Putamen (tissue), 1 donor: Measurements from ENCODE around the gene PRSS22.

Source experiments
- DNase-seq: peaks from one replicate; pipeline ENCODE4 v3.0.0-alpha.2; 2016; ENCODE audit warnings: low spot score

The PRSS22 gene

DNA sequence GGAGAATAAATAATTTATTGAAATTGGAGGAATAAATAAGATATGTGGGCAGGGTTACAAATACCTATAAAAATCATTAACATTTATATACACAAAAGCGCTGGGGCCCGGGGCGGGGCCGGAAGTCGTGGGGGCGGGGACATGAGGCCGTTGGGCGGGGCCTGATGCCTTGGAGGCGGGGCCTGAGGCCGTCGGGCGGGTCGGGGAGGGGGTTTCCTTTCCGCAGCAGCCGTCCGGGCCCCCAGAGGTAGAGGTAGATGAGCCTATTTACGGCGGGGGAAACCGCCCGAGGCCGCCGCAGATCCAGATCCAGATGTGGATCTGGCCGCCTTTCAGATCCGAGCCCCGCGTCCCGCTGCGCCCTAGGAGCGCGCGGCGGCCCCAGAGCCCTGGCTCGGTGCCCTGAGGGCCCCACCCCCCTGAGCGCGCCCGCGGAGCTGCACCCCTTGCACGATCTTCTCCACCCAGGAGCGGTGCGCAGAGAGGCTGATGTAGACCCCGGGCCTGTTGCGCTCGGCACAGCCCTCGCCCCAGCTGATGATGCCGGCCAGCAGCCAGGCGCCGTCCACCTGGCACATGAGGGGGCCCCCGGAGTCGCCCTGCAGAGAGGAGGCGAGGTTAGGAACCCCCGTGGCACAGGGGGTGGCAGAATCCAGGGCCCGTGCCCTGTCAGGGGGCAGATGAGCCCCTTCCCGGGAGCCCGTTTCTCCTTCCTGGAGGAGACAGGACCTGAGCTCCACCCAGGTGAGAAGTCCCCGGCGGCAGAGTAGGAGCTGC, 5.1 kb downstream of the PRSS22 start:
- no peak for DNase-seq

DNA sequence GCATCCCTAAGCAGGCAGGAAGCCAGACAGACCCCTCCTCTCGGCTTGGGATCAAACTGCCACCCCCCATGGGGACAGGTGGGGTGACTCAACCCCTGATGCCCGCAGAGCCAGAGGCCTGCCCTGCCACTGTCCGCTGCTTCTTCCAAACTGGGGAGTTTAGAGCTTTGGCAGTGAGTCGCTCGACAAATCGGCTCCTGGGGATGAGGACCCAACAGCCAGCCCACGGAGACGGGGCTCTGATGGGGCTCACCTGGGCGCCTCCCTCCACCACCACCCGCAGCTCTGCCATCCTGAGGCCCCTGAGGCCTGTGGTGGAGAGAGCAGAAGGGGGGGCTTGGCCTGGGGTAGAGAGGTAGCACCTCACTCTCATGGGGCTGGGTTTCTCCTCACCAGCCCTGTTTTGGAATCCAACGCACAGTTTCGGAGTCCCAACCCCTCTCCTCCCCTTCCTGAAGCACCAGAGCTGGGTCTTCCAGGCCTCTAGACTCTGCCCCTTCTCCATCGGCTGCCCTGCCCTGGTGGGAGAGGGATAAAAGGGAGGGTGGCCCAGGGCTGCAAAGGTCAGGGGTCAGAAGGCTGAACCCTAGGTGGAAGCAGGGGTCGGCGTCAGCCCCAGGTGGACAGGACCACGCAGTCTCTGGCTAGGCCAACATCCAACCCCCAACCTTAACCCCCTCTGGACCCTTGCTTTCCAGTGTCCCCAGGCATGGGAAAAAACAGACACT, 5.8 kb downstream of the PRSS22 start:
- no peak for DNase-seq

DNA sequence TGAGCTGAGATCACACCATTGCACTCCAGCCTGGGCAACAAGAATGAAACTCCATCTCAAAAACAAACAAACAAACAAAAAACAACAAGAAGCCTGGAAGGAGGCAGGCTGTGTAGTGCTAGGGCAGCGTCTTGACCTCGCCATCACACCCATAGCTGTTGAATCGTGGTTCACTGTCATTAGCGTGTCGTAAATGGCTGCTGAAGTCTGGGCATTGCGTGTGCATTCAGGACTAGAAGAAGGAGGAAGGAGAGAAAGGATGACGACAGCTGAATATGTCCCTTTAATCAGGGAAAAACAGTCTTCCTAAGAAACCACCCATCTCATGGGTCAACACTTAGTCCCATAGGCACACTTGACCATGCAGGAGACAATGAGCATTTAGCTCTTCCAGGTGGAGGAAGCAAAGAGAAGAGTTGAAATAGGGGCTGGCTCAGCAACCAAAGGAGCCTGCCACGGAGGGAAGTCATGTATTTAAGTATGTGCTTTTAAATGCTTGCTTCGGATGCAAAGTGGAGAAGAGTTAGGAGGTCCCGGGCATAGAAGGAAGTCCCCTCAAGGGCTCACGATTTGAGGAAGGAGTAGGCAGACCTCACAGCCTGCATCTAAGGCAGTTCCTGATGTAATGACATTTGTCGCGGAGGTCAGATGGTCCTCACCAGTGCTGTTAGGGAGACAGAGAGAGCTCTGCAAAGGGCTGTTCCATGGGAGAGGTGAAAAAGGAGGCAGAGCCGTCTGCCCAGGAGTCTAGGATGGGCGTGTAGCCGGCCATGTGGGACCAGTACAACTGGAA, 8.8 kb downstream of the PRSS22 start:
- DNase-seq: no peak

DNA sequence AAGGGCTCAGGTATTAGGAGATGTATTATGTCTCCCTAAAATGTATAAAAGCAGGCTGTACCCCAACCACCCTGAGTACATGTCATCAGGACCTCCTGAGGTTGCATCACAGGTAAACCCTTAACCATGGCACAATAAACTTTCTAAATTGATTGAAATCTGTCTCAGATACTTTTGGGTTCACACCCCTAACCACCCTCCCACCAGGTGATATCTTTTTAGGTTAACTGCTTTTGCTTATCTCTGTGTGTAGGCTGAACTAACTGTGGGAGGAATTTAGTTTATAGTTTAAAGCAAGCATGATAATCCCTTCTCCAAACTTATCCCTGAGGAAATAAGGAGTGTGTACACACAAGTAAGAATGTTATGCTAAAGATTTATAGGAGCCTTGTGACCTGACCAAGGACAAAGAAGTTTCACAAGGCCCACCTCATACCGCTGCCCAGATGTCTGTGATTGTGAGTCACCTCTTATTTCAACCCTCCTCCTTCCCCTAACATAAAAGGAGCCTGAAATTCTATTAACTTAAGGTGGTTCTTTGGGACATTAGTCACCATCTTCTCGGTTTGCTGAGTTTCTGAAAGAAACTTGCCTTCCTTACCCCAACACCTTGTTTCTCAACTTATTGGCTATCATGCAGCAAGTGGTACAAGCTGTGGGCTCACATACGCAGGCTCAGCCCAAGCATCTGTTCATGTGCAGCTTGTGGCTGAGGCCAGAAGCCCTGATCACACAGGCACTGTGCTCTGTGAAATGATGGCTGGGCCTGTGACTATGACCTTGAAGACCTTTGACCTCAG, 11.3 kb downstream of the PRSS22 start:
- no peak for DNase-seq

DNA sequence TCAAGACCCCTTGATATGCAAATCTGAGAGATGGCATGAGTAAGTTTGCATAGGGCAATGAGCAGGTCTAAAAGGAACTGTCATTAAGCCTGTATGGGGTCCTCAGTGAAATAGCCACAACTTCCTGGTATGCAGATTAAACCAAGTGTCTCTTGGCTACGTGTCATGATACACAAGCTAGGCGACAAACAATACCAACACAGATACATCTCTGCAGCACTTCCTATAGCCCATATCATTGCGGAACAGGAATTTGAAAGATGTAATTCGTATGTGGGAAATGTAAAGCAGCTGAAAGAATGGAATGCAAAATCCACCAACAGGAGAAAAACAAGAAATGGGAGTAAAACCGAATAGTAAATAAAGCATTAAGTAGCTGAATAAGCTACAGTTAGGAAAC, 12.9 kb downstream of the PRSS22 start:
- no peak for DNase-seq

DNA sequence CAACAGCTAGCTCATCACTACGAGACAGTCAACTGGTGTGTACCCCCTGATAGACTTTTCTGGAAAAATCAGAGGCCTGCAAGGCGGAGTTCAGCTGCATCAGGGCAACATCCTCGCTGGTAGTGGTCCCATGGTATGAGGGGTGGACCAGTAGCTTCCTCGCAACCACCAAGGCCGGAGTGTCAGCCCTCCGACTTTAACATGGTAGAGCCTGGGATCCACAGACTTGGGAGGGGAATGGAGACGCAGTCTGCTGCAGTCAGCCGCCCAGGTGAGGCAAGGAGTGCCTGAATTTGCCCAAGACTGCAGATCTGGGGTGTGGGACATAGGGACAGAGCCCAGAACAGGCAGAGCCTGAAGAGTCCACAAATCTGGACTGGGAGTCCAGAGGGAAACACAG, 14.4 kb downstream of the PRSS22 start:
- DNase-seq: no peak

DNA sequence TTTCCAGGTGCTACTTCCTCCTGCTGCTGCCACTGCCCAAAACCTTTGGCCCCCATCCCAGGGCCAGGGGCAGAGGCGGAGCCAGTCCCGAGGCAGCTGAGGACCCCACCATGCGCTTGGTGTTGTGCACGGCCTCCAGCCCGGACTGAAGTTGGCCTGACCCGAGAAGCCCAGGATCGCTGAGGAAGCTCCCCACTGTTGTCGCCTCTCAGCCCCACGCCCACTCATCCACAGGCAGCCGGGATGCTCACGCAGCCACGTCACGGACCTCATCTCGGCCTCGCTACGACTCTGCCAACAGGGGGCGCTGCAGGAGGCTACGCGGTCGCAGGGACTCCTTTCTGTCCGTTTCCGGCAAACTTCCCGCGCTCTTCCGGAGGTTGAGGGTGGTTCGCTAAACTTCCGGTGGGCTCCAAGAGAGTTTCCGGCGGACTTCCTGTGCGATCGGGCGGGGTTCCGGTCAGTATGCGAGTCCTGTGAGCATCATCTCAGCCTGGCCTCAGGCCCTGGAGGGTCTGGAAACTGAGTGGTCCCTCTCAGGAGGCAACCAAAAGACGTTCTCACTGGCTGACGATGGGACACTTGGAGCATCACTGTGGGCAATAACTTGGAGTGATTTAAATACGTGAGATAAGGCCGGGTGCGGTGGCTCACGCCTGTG, 15.5 kb downstream of the PRSS22 start:
- DNase-seq: no peak

DNA sequence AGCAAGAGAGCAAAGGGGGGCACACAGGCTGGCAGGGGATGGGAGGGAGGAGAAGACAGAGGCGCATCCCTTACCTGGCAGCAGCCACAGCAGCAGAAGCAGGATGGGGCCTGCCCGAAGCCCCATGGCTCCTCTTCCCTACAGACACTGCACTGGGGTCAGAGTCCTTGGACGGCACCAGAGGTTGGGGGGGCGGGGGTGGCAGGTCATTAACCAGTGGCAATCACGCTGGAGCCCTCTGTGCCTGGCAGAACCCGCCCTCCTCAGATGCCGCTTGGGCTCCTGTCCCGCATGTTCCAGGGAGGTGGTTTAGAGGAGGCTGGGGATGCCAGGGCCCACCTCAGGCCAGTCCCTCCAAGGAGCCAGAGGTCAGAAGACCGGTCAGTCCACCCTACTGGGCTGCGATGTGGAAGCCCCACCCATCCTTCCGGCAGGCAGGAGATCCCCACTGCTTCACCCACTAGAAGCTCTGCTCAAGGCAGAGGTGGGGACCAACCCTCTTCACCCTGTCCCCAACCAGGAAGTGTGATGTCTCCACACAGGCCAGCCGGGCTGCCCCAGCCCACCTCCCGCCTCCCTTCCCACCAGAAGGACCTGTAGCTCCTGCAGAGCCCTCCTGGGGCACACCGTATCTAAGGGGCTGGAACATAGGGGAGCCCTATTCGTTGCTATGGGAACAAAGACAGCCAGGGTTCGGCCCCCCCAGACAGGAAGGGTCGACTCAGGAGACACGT, 16.2 kb downstream of the PRSS22 start:
- DNase-seq: no peak

DNA sequence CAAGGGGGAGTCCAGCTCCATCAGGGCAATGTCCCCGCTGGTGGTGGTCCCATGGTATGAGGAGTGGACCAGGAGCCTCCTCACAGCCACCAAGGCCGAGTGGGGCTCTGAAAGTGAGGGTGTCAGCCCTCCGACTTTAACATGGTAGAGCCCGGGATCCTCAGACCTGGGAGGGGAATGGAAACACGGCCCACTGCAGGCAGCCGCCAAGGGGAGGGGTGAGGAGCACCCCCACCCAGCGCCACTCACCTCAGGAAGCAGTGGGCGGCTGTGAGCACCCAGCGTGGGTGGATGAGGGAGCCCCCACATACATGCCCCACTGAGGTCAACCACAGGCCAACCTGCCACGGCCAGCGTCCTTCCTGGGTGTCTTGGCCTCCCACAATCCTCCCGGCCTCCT, 17.1 kb downstream of the PRSS22 start:
- DNase-seq: no peak

DNA sequence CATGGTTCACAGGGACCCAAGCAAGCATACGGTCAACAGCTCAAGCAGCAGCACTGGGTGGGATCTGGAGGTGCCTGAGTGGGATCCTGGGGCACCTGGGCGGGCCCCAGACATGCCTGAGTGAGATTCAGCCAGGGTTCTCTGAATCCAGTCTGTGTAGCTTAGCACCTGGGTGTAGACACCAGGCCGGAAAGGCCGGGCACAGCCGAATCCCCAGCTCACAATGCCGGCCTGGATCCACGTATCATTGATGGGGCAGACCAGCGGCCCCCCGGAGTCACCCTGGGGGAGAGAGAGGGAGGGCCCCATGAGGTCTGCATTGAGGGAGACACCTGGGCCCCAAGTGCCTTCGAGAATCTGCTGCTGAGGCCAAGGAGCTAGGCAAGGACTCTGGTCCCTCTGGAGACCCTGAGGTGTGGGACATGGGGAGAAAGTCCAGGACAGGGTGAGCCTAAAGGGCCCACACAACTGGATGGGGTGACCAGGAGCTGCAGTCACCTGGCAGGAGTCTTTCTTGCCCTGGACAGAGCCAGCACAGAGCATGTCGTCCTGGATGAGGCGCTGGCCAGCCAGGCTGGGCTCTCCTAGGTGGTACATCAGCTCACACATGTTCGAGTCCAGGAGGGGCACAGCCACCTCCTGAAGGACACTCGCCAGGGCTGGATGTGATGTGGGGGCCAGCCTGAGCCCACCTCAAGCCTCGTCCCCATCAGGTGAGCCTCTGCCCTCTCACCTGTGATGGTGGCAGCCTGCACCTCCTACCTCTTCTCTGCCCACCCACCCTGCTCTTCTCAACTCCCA, 18.1 kb downstream of the PRSS22 start:
- DNase-seq: no peak

DNA sequence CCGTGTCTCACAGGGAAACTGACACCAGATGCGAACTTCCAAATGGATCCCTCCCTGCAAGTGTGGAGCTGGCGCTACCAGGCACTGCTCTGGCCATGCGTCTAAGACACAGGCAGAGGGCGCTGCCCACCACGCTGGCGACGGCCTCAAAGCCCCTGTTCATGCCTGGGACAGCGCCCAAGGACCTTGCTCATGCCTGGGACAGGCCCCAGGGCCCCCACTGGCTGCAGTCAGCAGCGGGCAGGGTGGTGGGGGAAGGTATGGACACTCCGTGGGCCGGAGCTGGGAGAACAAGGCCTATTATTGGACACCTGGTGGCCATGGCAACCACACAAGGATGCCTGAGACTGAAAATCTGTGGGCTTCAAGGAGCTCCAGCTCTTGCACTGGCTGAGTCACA, 19.0 kb downstream of the PRSS22 start:
- peak; percentile 58 for DNase-seq

DNA sequence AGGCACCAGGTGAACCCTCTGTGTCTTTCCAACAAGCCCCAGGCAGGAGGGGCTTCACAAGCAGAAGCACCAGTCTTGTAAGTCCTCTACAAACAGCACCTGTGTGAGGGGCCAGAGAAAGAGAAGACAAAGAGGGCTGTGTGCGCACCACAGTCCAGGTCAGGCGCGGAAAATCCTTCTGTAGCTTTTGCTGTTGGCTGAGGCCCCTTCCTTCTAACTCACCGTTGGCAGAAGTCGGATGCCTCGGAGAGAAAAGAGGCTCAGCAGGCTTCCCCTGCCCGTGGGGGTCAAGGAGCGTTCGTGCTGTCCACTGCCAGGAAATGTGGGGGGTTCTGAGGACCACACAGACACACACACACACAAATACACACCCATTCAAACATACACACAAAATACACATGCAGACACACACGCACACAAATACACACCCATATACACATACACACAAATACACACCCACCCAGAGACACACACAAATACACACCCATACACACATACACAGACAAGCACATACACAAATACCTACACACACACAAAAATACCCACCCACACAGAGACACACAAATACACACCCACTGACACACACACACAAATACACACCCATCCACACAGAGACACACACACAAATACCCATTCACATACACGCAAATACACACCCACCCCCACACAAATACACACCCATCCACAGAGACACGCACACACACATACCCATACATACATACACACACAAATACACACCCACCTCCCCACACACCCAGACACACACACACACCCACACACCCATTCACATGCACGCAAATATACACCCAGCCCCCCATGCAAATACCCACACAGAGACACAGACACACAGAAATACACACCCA, 21.1 kb downstream of the PRSS22 start:
- no peak for DNase-seq

DNA sequence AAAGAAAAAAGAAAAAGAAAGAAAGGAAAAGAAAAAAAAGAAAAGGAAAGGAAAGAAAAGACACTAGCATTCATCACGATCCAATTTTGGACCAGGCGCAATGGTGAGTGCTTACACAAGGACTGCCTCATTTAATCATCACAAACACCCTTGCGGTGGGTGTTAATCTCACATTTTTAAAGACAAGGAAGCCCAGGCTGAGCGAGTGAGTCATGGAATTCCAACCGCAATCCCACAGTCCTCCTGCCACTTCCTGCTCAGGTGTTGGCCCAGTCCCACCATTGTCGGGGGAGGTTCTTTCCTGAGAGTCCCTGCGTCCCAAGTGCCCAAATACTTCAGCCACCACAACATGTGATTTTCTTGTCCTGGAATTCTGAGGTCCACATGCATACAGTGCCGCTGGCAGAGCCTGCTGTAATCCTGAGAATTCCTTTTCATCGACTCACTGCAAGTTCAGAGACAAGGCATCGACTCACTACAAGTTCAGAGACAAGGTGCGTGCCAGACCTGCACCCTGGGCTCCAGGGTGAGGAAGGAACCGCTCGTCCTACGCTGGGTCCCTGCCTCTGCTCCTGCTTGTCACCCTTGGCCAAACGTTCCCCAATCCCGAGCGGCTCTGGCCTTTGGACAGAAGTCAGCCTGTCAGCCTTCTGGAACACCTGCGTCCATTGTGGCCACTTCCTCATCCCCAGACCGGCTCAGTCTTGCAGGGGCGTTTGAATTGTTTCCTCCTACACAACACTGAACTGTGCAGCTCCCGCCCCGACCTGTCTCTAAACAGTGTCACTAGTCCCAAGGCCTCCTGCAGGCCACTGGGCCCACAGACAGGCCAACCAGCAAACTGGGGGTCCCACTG, 22.1 kb downstream of the PRSS22 start:
- no peak for DNase-seq

DNA sequence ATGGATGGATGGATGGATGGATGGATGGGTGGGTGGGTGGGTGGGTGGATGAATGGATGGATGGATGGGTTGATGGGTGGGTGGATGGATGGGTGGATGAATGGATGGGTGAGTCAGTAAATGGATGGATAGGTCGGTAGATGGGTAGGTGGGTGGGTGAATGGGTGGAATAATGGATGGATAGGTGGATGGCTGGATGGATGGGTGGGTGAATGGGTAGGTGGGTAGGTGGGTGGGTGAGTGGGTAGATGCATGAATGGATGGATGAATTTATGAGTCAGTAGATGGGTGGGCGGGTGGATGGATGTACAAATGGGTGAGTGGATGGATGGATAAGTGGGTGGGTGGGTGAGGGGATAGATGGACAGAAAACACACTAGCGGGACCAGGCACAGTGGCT, 23.0 kb downstream of the PRSS22 start:
- no peak for DNase-seq

DNA sequence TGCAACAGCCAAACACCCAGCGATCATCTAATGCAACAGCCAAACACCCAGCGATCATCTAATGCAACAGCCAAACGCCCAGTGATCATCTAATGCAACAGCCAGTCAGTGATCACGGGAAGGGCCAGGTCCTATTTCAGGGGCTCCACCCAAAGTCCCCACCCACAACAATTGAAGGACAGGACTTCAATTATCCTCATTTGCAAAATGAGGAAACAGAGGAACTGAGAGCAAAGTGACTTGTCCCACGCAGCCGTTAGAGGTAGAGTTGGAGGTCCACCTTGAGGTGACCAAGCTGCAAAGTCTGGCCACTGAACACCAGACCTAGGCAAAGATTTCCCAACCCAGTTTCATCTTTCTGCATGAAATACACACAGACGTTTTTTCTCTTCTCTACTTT, 24.2 kb downstream of the PRSS22 start:
- DNase-seq: no peak

DNA sequence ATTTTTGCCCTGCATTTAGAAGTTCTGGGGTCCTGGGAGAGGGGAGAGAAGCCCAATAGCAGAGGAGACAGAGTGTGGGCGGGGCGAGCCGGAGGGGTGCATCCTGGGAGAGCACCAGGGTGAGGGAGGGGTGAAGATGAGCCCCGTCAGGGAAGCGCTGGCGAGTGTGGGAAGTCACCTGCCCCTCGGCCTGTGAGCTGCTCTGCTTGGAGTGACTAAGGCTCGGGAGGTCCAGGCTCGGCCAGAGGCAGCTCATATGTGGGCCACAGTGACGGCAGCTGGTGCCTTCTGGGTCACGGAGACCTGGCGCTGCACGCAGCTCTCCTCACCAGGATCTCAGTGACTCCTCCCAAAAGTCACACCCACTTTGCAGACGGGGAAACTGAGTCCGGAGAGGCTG, 26.8 kb downstream of the PRSS22 start:
- no peak for DNase-seq

DNA sequence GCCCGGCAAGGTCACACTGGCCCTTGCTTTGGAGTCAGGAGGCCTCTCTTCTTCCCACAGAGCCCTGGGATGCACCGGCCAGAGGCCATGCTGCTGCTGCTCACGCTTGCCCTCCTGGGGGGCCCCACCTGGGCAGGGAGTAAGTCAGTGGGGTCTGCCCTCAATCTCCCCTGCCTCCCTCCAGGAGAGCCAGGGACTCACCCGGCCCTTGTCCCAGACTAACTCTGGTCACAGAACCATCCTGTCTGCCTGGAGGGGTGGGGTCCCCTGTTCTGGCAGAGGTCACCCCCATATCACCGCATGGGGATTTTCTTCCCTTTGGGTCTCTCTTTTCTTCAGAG, 27.6 kb downstream of the PRSS22 start:
- no peak for DNase-seq
